H1 (cell line): ENCODE results near the gene PPP2R3A. TPM values are rescaled to one million over a fixed set of nuclear protein-coding genes. Genes with fewer than 3 reads are reported as not detected.

Experiments
- ATF3 ChIP-seq: IDR thresholded peaks from 2 replicates; pipeline ENCODE4 v1.6.1; 2011; ENCODE audit warnings: low read depth, mild to moderate bottlenecking, low read length; ENCODE audit not compliant: insufficient read depth
- BACH1 ChIP-seq: IDR thresholded peaks from 2 replicates; pipeline ENCODE4 v1.6.1; 2012; ENCODE audit warnings: low read length, improper control_type of control experiment
- CHD1 ChIP-seq: IDR thresholded peaks from 2 replicates; pipeline ENCODE4 v1.6.1; 2012; ENCODE audit warnings: low read depth, low read length, improper control_type of control experiment
- CTBP2 ChIP-seq: IDR thresholded peaks from 2 replicates; pipeline ENCODE4 v1.7.0; 2011; ENCODE audit warnings: borderline replicate concordance, mild to moderate bottlenecking, moderate library complexity, mixed read lengths, low read length; ENCODE audit not compliant: insufficient read depth, insufficient read length
- EZH2 ChIP-seq: fragments of 200-600 bp; sonication (generic); IDR thresholded peaks from 2 replicates; pipeline ENCODE4 v1.7.1; 2012; ENCODE audit warnings: low read depth, mild to moderate bottlenecking, moderate library complexity, low read length, inconsistent platforms; ENCODE audit not compliant: severe bottlenecking
- NRF1 ChIP-seq: IDR thresholded peaks from 2 replicates; pipeline ENCODE4 v1.6.1; 2011; ENCODE audit warnings: mild to moderate bottlenecking, low read depth, low read length, improper control_type of control experiment
- RAD21 ChIP-seq, 2 experiments: IDR thresholded peaks in 1 of 2; conservative IDR thresholded peaks in 1 of 2; 2 replicates each; pipeline ENCODE4 v1.6.1; 2011; ENCODE audit warnings: low read depth in 2 of 2, low read length in 2 of 2, improper control_type of control experiment in 1 of 2, inconsistent platforms in 1 of 2, mild to moderate bottlenecking in 1 of 2, moderate library complexity in 1 of 2
- RXRA ChIP-seq: IDR thresholded peaks from 2 replicates; pipeline ENCODE4 v1.6.1; 2011; ENCODE audit warnings: low read depth, mild to moderate bottlenecking, low read length, moderate library complexity; ENCODE audit not compliant: insufficient read depth
- SIN3A ChIP-seq, 2 experiments: IDR thresholded peaks in 1 of 2; conservative IDR thresholded peaks in 1 of 2; 2 replicates each; pipeline ENCODE4 v1.6.1; 2011 to 2012; ENCODE audit warnings: low read length in 2 of 2, improper control_type of control experiment in 1 of 2, low read depth in 1 of 2, mild to moderate bottlenecking in 1 of 2
- TCF12 ChIP-seq: IDR thresholded peaks from 2 replicates; pipeline ENCODE4 v1.6.1; 2011; ENCODE audit warnings: low read depth, mild to moderate bottlenecking, low read length
- polyA plus RNA-seq, 7 experiments: library from polyadenylated mRNA; depleted of rRNA in 3 of 7; stranded (reverse) in 5 of 7; unstranded in 2 of 7; fragments of >200 nt in 5 of 7; fragments of 200-250 nt in 2 of 7; gene quantifications; 1 replicate in 5 of 7; 2 replicates in 1 of 7; 4 replicates in 1 of 7; pipeline versions ENCODE4 v1.2.1 to v1.2.3, GENCODE V29; 2011 to 2013; ENCODE audit warnings: missing spikeins in 2 of 7, mixed read lengths in 2 of 7
- total RNA-seq: library from RNA; stranded (reverse); fragmentation: NEBNext Ultra II Directional; extraction: Animal tissue kit (Norgen Biotek cat#: 25700); gene quantifications from 2 replicates; pipeline ENCODE4 v1.2.1, GENCODE V29; 2021

PPP2R3A gene
- total and polyA plus RNA-seq, 2 of the 8 experiments (the other 6 are each of a cell fraction or from before 2014, with no cell fraction given): 4.1 to 15.2 TPM

- no peak for TF ChIP-seq ATF3
- TF ChIP-seq CHD1: no peak
- TF ChIP-seq NRF1: no peak
- no peak for TF ChIP-seq BACH1
- TF ChIP-seq SIN3A (conservative IDR thresholded peaks at IDR 0.05 in 1 of 2, IDR thresholded peaks at IDR 0.05 in 1 of 2; ENCODE audit: low read depth in 1 of 2, low read length in 2 of 2): no peak
- TF ChIP-seq RXRA: no peak
- TF ChIP-seq CTBP2: no peak
- no peak for TF ChIP-seq EZH2
- no peak for TF ChIP-seq RAD21 (IDR thresholded peaks at IDR 0.05 in 1 of 2, conservative IDR thresholded peaks at IDR 0.05 in 1 of 2; ENCODE audit: low read depth in 2 of 2, low read length in 2 of 2)
- no peak for TF ChIP-seq TCF12
Observed at GRCh38 chr3:136196064-136196400, 230.5 kb downstream of the PPP2R3A start, which contains the start of gene MSL2 (continued).
